ENCODE results near the gene GBGT1. TPM values are rescaled to one million over a fixed set of nuclear protein-coding genes. Genes with fewer than 3 reads are reported as not detected.

The GBGT1 gene
- total and polyA plus RNA-seq, 2 of the 4 experiments (the other 2 are of a cell fraction) = 1.8 to 3.2 TPM

- no peak overlapping the region for H3K27ac ChIP-seq (ENCODE audit: insufficient read depth, low read length)
- no peak overlapping the region for H2AFZ ChIP-seq (replicated peaks; ENCODE audit: low read length, poor library complexity)
- CTCF ChIA-PET = interaction anchor here (0.5 to 0.7 kb wide), 2 partner anchors 17 to 330 kb away, joined by 3 to 4 read pairs; no protein-coding TSS in a partner anchor
- peaks cover 70% of the 10 kb centered on the region for H4K20me1 ChIP-seq (ENCODE audit: insufficient read depth, low read length)
- no peak overlapping the region for H2AK5ac ChIP-seq (ENCODE audit: low read depth, low read length)
- DNase-seq (no peak), ATAC-seq (ENCODE audit: low read depth) (no peak)
- dilution Hi-C loops (cut with HindIII; ENCODE audit: low sequenced_read_pairs, unreplicated experiment) (no loop called here), intact Hi-C loops (cut with micrococcal nuclease) (no loop called here), in situ Hi-C loops (cut with MboI; ENCODE audit: low sequenced_read_pairs) (no loop called here)
- H3K9me3 ChIP-seq (ENCODE audit: control insufficient read depth, insufficient read depth, low read length) = no peaks in the 10 kb centered on the region
- H3K4me3 ChIP-seq (ENCODE audit: insufficient read depth, low read depth, low read length) = no peak overlapping the region
- no peak overlapping the region for H4K5ac ChIP-seq (ENCODE audit: low read depth, low read length)
- H3K4ac ChIP-seq (ENCODE audit: low read depth, low read length) = no peak overlapping the region
- H4K91ac ChIP-seq (ENCODE audit: insufficient read depth, low read depth, low read length) = no peak overlapping the region
- no peak overlapping the region for H3K4me2 ChIP-seq (ENCODE audit: low read depth, low read length)
- TF ChIP-seq CEBPB (IDR thresholded peaks at IDR 0.05; ENCODE audit: low read depth, low read length) (no peak), BHLHE40 (IDR thresholded peaks at IDR 0.05; ENCODE audit: low read depth, low read length) (no peak), POLR2A (IDR thresholded peaks at IDR 0.05; ENCODE audit: low read depth, low read length) (no peak), ELK1 (IDR thresholded peaks at IDR 0.05; ENCODE audit: borderline replicate concordance, low read depth, low read length) (no peak), MAFK (IDR thresholded peaks at IDR 0.05; ENCODE audit: low read depth, low read length) (no peak), SMC3 (IDR thresholded peaks at IDR 0.05; ENCODE audit: low read depth, low read length) (no peak), USF2 (IDR thresholded peaks at IDR 0.05; ENCODE audit: low read depth, low read length) (no peak), RAD21 (IDR thresholded peaks at IDR 0.05; ENCODE audit: low read length) (no peak), MAZ (IDR thresholded peaks at IDR 0.05; ENCODE audit: borderline replicate concordance, low read depth, low read length) (no peak)
- H3K9me1 ChIP-seq (ENCODE audit: insufficient read depth, low read length) = peaks cover 34% of the 10 kb centered on the region
- H3K56ac ChIP-seq (ENCODE audit: extremely low read depth, insufficient read depth, low read length) = no peak overlapping the region
- H3K14ac ChIP-seq (replicated peaks; ENCODE audit: low read depth, low read length) = no peak overlapping the region
- no CpG with 5 or more reads among the region's 3 CpGs for WGBS, 2 experiments (ENCODE audit: extremely low coverage in 2 of 2, insufficient read length in 1 of 2)
- no peak overlapping the region for H3K18ac ChIP-seq (ENCODE audit: low read depth, low read length)
- no peak overlapping the region for H2BK20ac ChIP-seq (ENCODE audit: low read depth, low read length)
- no peaks in the 10 kb centered on the region for H3K27me3 ChIP-seq (ENCODE audit: control insufficient read depth, insufficient read depth, low read length)
- H2BK15ac ChIP-seq (ENCODE audit: low read depth, low read length) = no peak overlapping the region
- H3K9ac ChIP-seq (ENCODE audit: low read depth, low read length) = no peak overlapping the region
- no peaks in the 10 kb centered on the region for H3K36me3 ChIP-seq (ENCODE audit: control insufficient read depth, insufficient read depth, low read length)
- no peak overlapping the region for H2BK5ac ChIP-seq (ENCODE audit: low read depth, low read length, poor library complexity, severe bottlenecking)
- H3K79me1 ChIP-seq (ENCODE audit: low read depth in 1 of 2, low read length in 2 of 2) = peaks cover 29 to 76% of the 10 kb centered on the region in 2 experiments
- POLR2A ChIA-PET (ENCODE audit: unreplicated experiment) = interaction anchor here (0.6 kb wide), 1 partner anchor 125 kb away, joined by 4 read pairs; no protein-coding TSS in a partner anchor
- BruUV-seq (replicated peaks) = no TSS peak
- no peak overlapping the region for H3K23ac ChIP-seq (ENCODE audit: low read depth, low read length)
- H3K4me1 ChIP-seq (ENCODE audit: control insufficient read depth, insufficient read depth, low read length) = peaks cover 35% of the 10 kb centered on the region
- H4K8ac ChIP-seq (ENCODE audit: low read depth in 2 of 2, low read length in 2 of 2) = no peak overlapping the region
- H2AK9ac ChIP-seq (replicated peaks; ENCODE audit: low read depth, low read length, poor library complexity) = no peak overlapping the region
- no peak overlapping the region for H2BK120ac ChIP-seq (ENCODE audit: low read depth, low read length)
These were observed 45.6 kb downstream of the GBGT1 start for GRCh38 chr9:133118179-133118520.
